SK-N-SH (cell line): ENCODE measurements around the gene GRIPAP1. TPM values are rescaled to one million over a fixed set of nuclear protein-coding genes. Genes with fewer than 3 reads are reported as not detected.

Source experiments
- CTCF ChIA-PET: fragments of 300-600, 350-600 bp; formaldehyde crosslinking; extraction: SDS; loops from one replicate; lab custom pipeline; 2021; lab: Yijun Ruan, JAX
- POLR2A ChIA-PET: fragments of 350-600 bp; sonication (Branson Sonifier 250); formaldehyde crosslinking; extraction: SDS; loops from one replicate; lab custom pipeline; 2020; ENCODE audit warnings: antibody characterized with exemption, inconsistent platforms; lab: Yijun Ruan, JAX
- DNase-seq: peaks from one replicate; pipeline ENCODE4 v3.0.0; 2012
- H2AFZ ChIP-seq: fragments of 200-600 bp; sonication (generic); 2 replicates; pipeline ENCODE4 v1.8.1; 2016; ENCODE audit warnings: antibody characterized with exemption, mild to moderate bottlenecking, low read depth
- H3F3A ChIP-seq: fragments of 200-600 bp; sonication (generic); replicated peaks from 2 replicates; pipeline ENCODE3; 2016; ENCODE audit warnings: antibody characterized with exemption, mild to moderate bottlenecking; ENCODE audit not compliant: insufficient read depth
- H3K27ac ChIP-seq, 2 experiments: fragments of 200-500 bp in 1 of 2; fragments of 200-600 bp in 1 of 2; sonication (Bioruptor generic) in 1 of 2; sonication (generic), shearing (Covaris generic) in 1 of 2; 2 replicates each; pipeline versions ENCODE4 v1.5.1 to v1.6.1; 2014 to 2016; ENCODE audit warnings: low read depth in 2 of 2, inconsistent platforms in 1 of 2, low read length in 1 of 2, mild to moderate bottlenecking in 1 of 2, mixed read lengths in 1 of 2
- H3K27me3 ChIP-seq: fragments of 200-600 bp; sonication (generic), shearing (Covaris generic); 2 replicates; pipeline ENCODE4 v1.6.1; 2016; ENCODE audit warnings: mixed run types; ENCODE audit not compliant: insufficient read depth
- H3K36me3 ChIP-seq, 2 experiments: fragments of 200-500 bp in 1 of 2; fragments of 200-600 bp in 1 of 2; sonication (Bioruptor generic) in 1 of 2; sonication (generic) in 1 of 2; replicated peaks in 1 of 2; 2 replicates each; pipeline versions ENCODE3 to v1.5.1; 2014 to 2016; ENCODE audit warnings: low read length in 1 of 2, mild to moderate bottlenecking in 1 of 2; ENCODE audit not compliant: insufficient read depth in 2 of 2, control insufficient read depth in 1 of 2
- H3K4me1 ChIP-seq, 2 experiments: fragments of 200-500 bp in 1 of 2; fragments of 200-600 bp in 1 of 2; sonication (Bioruptor generic) in 1 of 2; sonication (generic), shearing (Covaris generic) in 1 of 2; 2 replicates each; pipeline versions ENCODE4 v1.5.1 to v1.6.1; 2014 to 2016; ENCODE audit warnings: low read depth in 1 of 2, low read length in 1 of 2, mixed run types in 1 of 2; ENCODE audit not compliant: insufficient read depth in 2 of 2, control insufficient read depth in 1 of 2
- H3K4me2 ChIP-seq: fragments of 200-600 bp; sonication (generic), shearing (Covaris generic); 2 replicates; pipeline ENCODE4 v1.6.1; 2017; ENCODE audit warnings: mixed run types
- H3K4me3 ChIP-seq, 2 experiments: fragments of 200-500 bp in 1 of 2; fragments of 200-600 bp in 1 of 2; sonication (Bioruptor generic) in 1 of 2; sonication (generic), shearing (Covaris generic) in 1 of 2; 2 replicates each; pipeline versions ENCODE4 v1.5.1 to v1.8.1; 2014 to 2016; ENCODE audit warnings: low read depth in 2 of 2, inconsistent platforms in 1 of 2, low read length in 1 of 2, mild to moderate bottlenecking in 1 of 2, mixed read lengths in 1 of 2, moderate library complexity in 1 of 2
- H3K79me2 ChIP-seq: fragments of 200-600 bp; sonication (generic); 2 replicates; pipeline ENCODE4 v1.8.1; 2017; ENCODE audit warnings: mild to moderate bottlenecking; ENCODE audit not compliant: insufficient read depth
- H3K9ac ChIP-seq: fragments of 200-600 bp; sonication (generic); 2 replicates; pipeline ENCODE4 v1.6.1; 2017; ENCODE audit warnings: mixed run types
- H3K9me2 ChIP-seq: fragments of 200-600 bp; sonication (generic); 2 replicates; pipeline ENCODE4 v1.6.1; 2017; ENCODE audit warnings: mixed run types
- H3K9me3 ChIP-seq: fragments of 200-600 bp; sonication (generic); 2 replicates; pipeline ENCODE4 v1.6.1; 2017; ENCODE audit warnings: mixed run types, mild to moderate bottlenecking, moderate library complexity
- H4K20me1 ChIP-seq: fragments of 200-600 bp; sonication (generic); 2 replicates; pipeline ENCODE4 v1.6.1; 2017; ENCODE audit warnings: mild to moderate bottlenecking, mixed run types; ENCODE audit not compliant: insufficient read depth
- CHD2 ChIP-seq: fragments of 150-350 bp; IDR thresholded peaks from 2 replicates; pipeline ENCODE4 v1.6.1; 2018; ENCODE audit warnings: low read length; ENCODE audit not compliant: partially characterized antibody
- CTCF ChIP-seq: fragments of 200-600 bp; sonication (generic); IDR thresholded peaks from 2 replicates; pipeline ENCODE4 v1.6.1; 2017; ENCODE audit warnings: antibody characterized with exemption, mild to moderate bottlenecking, moderate library complexity
- EZH2phosphoT487 ChIP-seq: fragments of 200-600 bp; sonication (generic); IDR thresholded peaks from 2 replicates; pipeline ENCODE4 v1.6.1; 2017; ENCODE audit warnings: low read depth, mixed run types, mild to moderate bottlenecking, antibody characterized with exemption, moderate library complexity, borderline replicate concordance
- FOSL2 ChIP-seq: IDR thresholded peaks from 2 replicates; pipeline ENCODE4 v1.4.0; 2012; ENCODE audit warnings: low read depth, mild to moderate bottlenecking, moderate library complexity, borderline replicate concordance
- FOXM1 ChIP-seq: IDR thresholded peaks from 2 replicates; pipeline ENCODE4 v1.4.0; 2012; ENCODE audit warnings: low read depth, mild to moderate bottlenecking
- GABPA ChIP-seq: IDR thresholded peaks from 2 replicates; pipeline ENCODE4 v1.4.0; 2012; ENCODE audit warnings: low read depth, mild to moderate bottlenecking
- JUND ChIP-seq: IDR thresholded peaks from 2 replicates; pipeline ENCODE4 v1.4.0; 2012
- MEF2A ChIP-seq: IDR thresholded peaks from 2 replicates; pipeline ENCODE4 v1.4.0; 2012; ENCODE audit warnings: low read depth, borderline replicate concordance
- MXI1 ChIP-seq: IDR thresholded peaks from 2 replicates; pipeline ENCODE4 v1.6.1; 2012; ENCODE audit warnings: mild to moderate bottlenecking, low read depth, low read length, improper control_type of control experiment
- NFIC ChIP-seq: IDR thresholded peaks from 2 replicates; pipeline ENCODE4 v1.4.0; 2012; ENCODE audit warnings: borderline replicate concordance
- NRF1 ChIP-seq: IDR thresholded peaks from 2 replicates; pipeline ENCODE4 v1.6.1; 2012; ENCODE audit warnings: low read depth, mild to moderate bottlenecking, low read length
- RAD21 ChIP-seq: IDR thresholded peaks from 2 replicates; pipeline ENCODE4 v1.6.1; 2012; ENCODE audit warnings: mild to moderate bottlenecking, low read length
- REST ChIP-seq: IDR thresholded peaks from 2 replicates; pipeline ENCODE4 v1.6.1; 2012; ENCODE audit warnings: mild to moderate bottlenecking, low read depth, low read length, moderate library complexity
- RXRA ChIP-seq: IDR thresholded peaks from 2 replicates; pipeline ENCODE4 v1.4.0; 2012; ENCODE audit warnings: low read depth, mild to moderate bottlenecking, borderline replicate concordance
- SIN3A ChIP-seq: IDR thresholded peaks from 2 replicates; pipeline ENCODE4 v1.6.1; 2012; ENCODE audit warnings: low read depth, mild to moderate bottlenecking, low read length, moderate library complexity, borderline replicate concordance
- SMC3 ChIP-seq: IDR thresholded peaks from 2 replicates; pipeline ENCODE4 v1.6.1; 2012; ENCODE audit warnings: low read depth, low read length, improper control_type of control experiment
- USF1 ChIP-seq: IDR thresholded peaks from 2 replicates; pipeline ENCODE4 v1.4.0; 2012; ENCODE audit warnings: low read depth, borderline replicate concordance
- USF2 ChIP-seq: fragments of 150-350 bp; IDR thresholded peaks from 2 replicates; pipeline ENCODE4 v1.6.1; 2017; ENCODE audit warnings: antibody characterized with exemption, low read length, low read depth, borderline replicate concordance
- YY1 ChIP-seq: IDR thresholded peaks from 2 replicates; pipeline ENCODE4 v1.4.0; 2012; ENCODE audit warnings: low read depth, mild to moderate bottlenecking
- WGBS: methylation state at CpG from one replicate; pipeline ENCODE4 v1.1.6; 2017; ENCODE audit warnings: low lambda C conversion rate; 5-methylcytosine and 5-hydroxymethylcytosine counted together
- polyA plus RNA-seq, 3 experiments: library from polyadenylated mRNA; depleted of rRNA; stranded (reverse); fragments of >200 nt; gene quantifications; 2 replicates each; pipeline ENCODE4 v1.2.3, GENCODE V29; 2012

The GRIPAP1 gene
- polyA plus RNA-seq, 1 of the 3 experiments (the other 2 are of a cell fraction) = 63.6 TPM

GRCh38 chrX:48961585-48962091 is 40.4 kb downstream of the GRIPAP1 start:
- H3K79me2 ChIP-seq = peaks cover 6% of the 10 kb centered on the region
- no peaks in the 10 kb centered on the region for H3F3A ChIP-seq
- POLR2A ChIA-PET = interaction anchor here (2.2 kb wide), 1 partner anchor 11 kb away, joined by 9 read pairs; the partner anchor contains the start of gene KCND1
- no peaks in the 10 kb centered on the region for H3K36me3 ChIP-seq
- WGBS = 44% methylated on average over 4 of the region's 5 CpGs
- no peak overlapping the region for H3K9ac ChIP-seq
- H3K9me2 ChIP-seq = no peaks in the 10 kb centered on the region
- H4K20me1 ChIP-seq = peaks cover 2% of the 10 kb centered on the region; the same call in 1 of the 2 replicates
- no peak for DNase-seq
- peak overlapping the region in 1 of 2 experiments; percentile 45; a peak in 1 of 4 replicates for H3K27ac ChIP-seq
- H3K4me1 ChIP-seq = peaks cover 5 to 18% of the 10 kb centered on the region in 2 experiments; a peak in 2 of 4 replicates
- H2AFZ ChIP-seq = no peak overlapping the region
- TF ChIP-seq SMC3 = no peak
- TF ChIP-seq EZH2phosphoT487 = no peak
- TF ChIP-seq NFIC = no peak
- TF ChIP-seq JUND = no peak
- no peak for TF ChIP-seq USF1
- TF ChIP-seq RAD21 = no peak
- TF ChIP-seq CTCF = no peak
- TF ChIP-seq MXI1 = no peak
- TF ChIP-seq CHD2 = no peak
- TF ChIP-seq USF2 = no peak
- no peak for TF ChIP-seq YY1
- TF ChIP-seq FOSL2 = no peak
- no peak for TF ChIP-seq GABPA
- TF ChIP-seq, all 33 proteins: peak for 0
- CTCF ChIA-PET = interaction anchor here (1.3 kb wide), 1 partner anchor 10 kb away, joined by 8 read pairs; the partner anchor contains the start of gene KCND1
- H3K4me3 ChIP-seq = no peak overlapping the region
- H3K27me3 ChIP-seq = 0 out of 2 replicates have a peak, but pooled peaks cover 4% of the 10 kb centered on the region
- no peaks in the 10 kb centered on the region for H3K9me3 ChIP-seq
- no peak overlapping the region for H3K4me2 ChIP-seq

- Histone ChIP-seq H3K9me3 (no peaks in the 10 kb centered on the region), H3F3A (no peaks in the 10 kb centered on the region), H3K9ac (no peak overlapping the region), H2AFZ (no peak overlapping the region), H3K4me1 (peaks cover 10 to 31% of the 10 kb centered on the region in 2 experiments; a peak in 3 of 4 replicates), H3K9me2 (no peaks in the 10 kb centered on the region), H3K4me2 (no peak overlapping the region), H4K20me1 (peaks cover 15% of the 10 kb centered on the region), H3K4me3 (no peak overlapping the region), H3K36me3 (peaks cover 2 to 7% of the 10 kb centered on the region in 2 experiments), H3K27ac (no peak overlapping the region), H3K79me2 (peaks cover 19% of the 10 kb centered on the region), H3K27me3 (0 out of 2 replicates have a peak, but pooled peaks cover 4% of the 10 kb centered on the region)
- TF ChIP-seq EZH2phosphoT487 (no peak), REST (no peak), NRF1 (no peak), SIN3A (no peak), RXRA (no peak), MEF2A (no peak), FOXM1 (no peak)
- ChIA-PET CTCF (no interaction called here), POLR2A (no interaction called here)
- WGBS = 93% methylated on average over 2 of the region's 2 CpGs
- DNase-seq = no peak
These were observed 41.8 kb downstream of the GRIPAP1 start for GRCh38 chrX:48960291-48960690.
